HCT116 (cell line): ENCODE results near the gene SUSD6. TPM values are rescaled to one million over a fixed set of nuclear protein-coding genes. Genes with fewer than 3 reads are reported as not detected.

Source experiments
- ATAC-seq: fragments of 200-7000 bp; cut with Tn5 transposase; 2 replicates; pipeline ENCODE4 v1.9.1; 2020; ENCODE audit warnings: mild to moderate bottlenecking, moderate library complexity
- BruUV-seq: library from RNA; stranded (reverse); fragments of 400-500 nt; replicated peaks from 2 replicates; lab custom pipeline; 2021; lab: Mats Ljungman, UMichigan
- CTCF ChIA-PET: fragments of 300-600 bp; sonication (Branson Sonifier 250); formaldehyde crosslinking; loops from one replicate; lab custom pipeline; 2021; ENCODE audit warnings: antibody characterized with exemption; lab: Charles Lee
- POLR2A ChIA-PET: fragments of 300-600, 350-600 bp; sonication (Branson Sonifier 250); formaldehyde crosslinking; loops from one replicate; lab custom pipeline; 2021; ENCODE audit warnings: antibody characterized with exemption; lab: Charles Lee
- RAD21 ChIA-PET, 2 experiments: fragments of 300-600 bp; sonication (Branson Sonifier 250); formaldehyde crosslinking; loops; one replicate each; lab custom pipeline; 2023; ENCODE audit warnings: low total read pairs in 2 of 2; ENCODE audit not compliant: uncharacterized antibody in 2 of 2, unreplicated experiment in 2 of 2, low non-redundant PET in 1 of 2; lab: Charles Lee
- DNase-seq: peaks from one replicate; pipeline ENCODE4 v3.0.0-alpha.2; 2010; ENCODE audit warnings: low read depth, low spot score
- H2AFZ ChIP-seq: fragments of 200-600 bp; shearing (Covaris generic), sonication (generic); 2 replicates; pipeline ENCODE4 v1.6.1; 2017; ENCODE audit warnings: low read depth, mixed run types, mixed read lengths, antibody characterized with exemption, low read length; ENCODE audit not compliant: poor library complexity, severe bottlenecking
- H3K27ac ChIP-seq: 2 replicates; pipeline ENCODE4 v1.5.1; 2012; ENCODE audit warnings: low read depth, low read length
- H3K27me3 ChIP-seq: fragments of 200-600 bp; sonication (generic); 2 replicates; pipeline ENCODE4 v1.6.1; 2016; ENCODE audit warnings: mixed run types, low read length, mixed read lengths; ENCODE audit not compliant: insufficient read depth
- H3K36me3 ChIP-seq, 2 experiments: fragments of 200-500 bp in 1 of 2; fragments of 200-600 bp in 1 of 2; sonication (Bioruptor generic) in 1 of 2; sonication (generic) in 1 of 2; 2 replicates each; pipeline versions ENCODE4 v1.5.1 to v1.6.1; 2014 to 2016; ENCODE audit warnings: low read length in 2 of 2, inconsistent platforms in 1 of 2, mixed read lengths in 1 of 2, mixed run types in 1 of 2; ENCODE audit not compliant: insufficient read depth in 2 of 2, control insufficient read depth in 1 of 2
- H3K4me1 ChIP-seq, 2 experiments: fragments of 200-600 bp in 1 of 2; sonication (generic) in 1 of 2; 2 replicates each; pipeline versions ENCODE4 v1.5.1 to v1.6.1; 2012 to 2017; ENCODE audit warnings: low read length in 2 of 2, inconsistent platforms in 1 of 2, mild to moderate bottlenecking in 1 of 2, mixed read lengths in 1 of 2, mixed run types in 1 of 2, moderate library complexity in 1 of 2; ENCODE audit not compliant: insufficient read depth in 2 of 2, control insufficient read depth in 1 of 2
- H3K4me2 ChIP-seq: fragments of 200-600 bp; sonication (generic); 2 replicates; pipeline ENCODE4 v1.6.1; 2017; ENCODE audit warnings: mixed run types, low read length, mixed read lengths
- H3K4me3 ChIP-seq, 2 experiments: fragments of 200-600 bp in 1 of 2; sonication (generic) in 1 of 2; replicated peaks in 1 of 2; 2 replicates each; pipeline ENCODE4 v1.5.1; 2011 to 2016; ENCODE audit warnings: low read length in 2 of 2, control low read depth in 1 of 2, low read depth in 1 of 2, mild to moderate bottlenecking in 1 of 2, mixed read lengths in 1 of 2, mixed run types in 1 of 2
- H3K79me2 ChIP-seq: fragments of 200-600 bp; sonication (generic); 2 replicates; pipeline ENCODE4 v1.6.1; 2017; ENCODE audit warnings: mild to moderate bottlenecking, mixed run types, low read length, moderate library complexity, mixed read lengths; ENCODE audit not compliant: insufficient read depth
- H3K9ac ChIP-seq: fragments of 200-600 bp; sonication (generic); 2 replicates; pipeline ENCODE4 v1.6.1; 2016; ENCODE audit warnings: low read length, mixed read lengths
- H3K9me2 ChIP-seq: fragments of 200-600 bp; sonication (generic), shearing (Covaris generic); 2 replicates; pipeline ENCODE4 v1.6.1; 2017; ENCODE audit warnings: mixed run types, mild to moderate bottlenecking, moderate library complexity; ENCODE audit not compliant: insufficient read depth
- H3K9me3 ChIP-seq, 2 experiments: fragments of 200-500 bp in 1 of 2; fragments of 200-600 bp in 1 of 2; sonication (Bioruptor generic) in 1 of 2; sonication (generic) in 1 of 2; 2 replicates each; pipeline ENCODE4 v1.6.1; 2014 to 2017; ENCODE audit warnings: low read length in 2 of 2, mixed read lengths in 2 of 2, inconsistent platforms in 1 of 2, low read depth in 1 of 2, mild to moderate bottlenecking in 1 of 2, mixed run types in 1 of 2, moderate library complexity in 1 of 2; ENCODE audit not compliant: control insufficient read depth in 1 of 2, insufficient read depth in 1 of 2
- H4K20me1 ChIP-seq: fragments of 200-600 bp; sonication (generic), shearing (Covaris generic); 2 replicates; pipeline ENCODE4 v1.6.1; 2017; ENCODE audit warnings: mixed run types, mild to moderate bottlenecking, moderate library complexity; ENCODE audit not compliant: insufficient read depth
- CBX3 ChIP-seq: IDR thresholded peaks from 2 replicates; pipeline ENCODE4 v1.6.1; 2012; ENCODE audit warnings: low read depth
- EGR1 ChIP-seq: IDR thresholded peaks from 2 replicates; pipeline ENCODE4 v1.6.1; 2012; ENCODE audit warnings: low read depth
- ELF1 ChIP-seq: IDR thresholded peaks from 2 replicates; pipeline ENCODE4 v1.6.1; 2012; ENCODE audit warnings: low read depth, borderline replicate concordance
- EZH2 ChIP-seq: fragments of 200-600 bp; sonication (generic); IDR thresholded peaks from 2 replicates; pipeline ENCODE4 v1.6.1; 2017; ENCODE audit warnings: antibody characterized with exemption, mixed run types
- EZH2phosphoT487 ChIP-seq: fragments of 200-600 bp; IDR thresholded peaks from 2 replicates; pipeline ENCODE4 v1.6.1; 2018; ENCODE audit warnings: antibody characterized with exemption, borderline replicate concordance
- JUND ChIP-seq: IDR thresholded peaks from 2 replicates; pipeline ENCODE4 v1.6.1; 2012
- POLR2A ChIP-seq: IDR thresholded peaks from 2 replicates; pipeline ENCODE4 v1.7.0; 2011; ENCODE audit warnings: borderline replicate concordance; ENCODE audit not compliant: insufficient read depth, insufficient read length; ENCODE audit errors: extremely low read depth
- POLR2AphosphoS5 ChIP-seq: IDR thresholded peaks from 2 replicates; pipeline ENCODE4 v1.6.1; 2011; ENCODE audit warnings: mild to moderate bottlenecking, low read depth, low read length, moderate library complexity
- RAD21 ChIP-seq: IDR thresholded peaks from 2 replicates; pipeline ENCODE4 v1.6.1; 2012; ENCODE audit warnings: low read depth, mild to moderate bottlenecking
- SIN3A ChIP-seq: IDR thresholded peaks from 2 replicates; pipeline ENCODE4 v1.6.1; 2012; ENCODE audit warnings: low read depth
- SP1 ChIP-seq: IDR thresholded peaks from 2 replicates; pipeline ENCODE4 v1.6.1; 2012; ENCODE audit warnings: low read depth
- SRF ChIP-seq: IDR thresholded peaks from 2 replicates; pipeline ENCODE4 v1.6.1; 2012; ENCODE audit warnings: low read depth
- TCF7L2 ChIP-seq: IDR thresholded peaks from 2 replicates; pipeline ENCODE4 v1.7.0; 2011; ENCODE audit warnings: borderline replicate concordance, inconsistent platforms; ENCODE audit not compliant: insufficient read depth, insufficient read length; ENCODE audit errors: extremely low read depth
- YY1 ChIP-seq: IDR thresholded peaks from 2 replicates; pipeline ENCODE4 v1.6.1; 2011; ENCODE audit warnings: low read length, low read depth, moderate library complexity, mild to moderate bottlenecking; ENCODE audit not compliant: insufficient replicate concordance; ENCODE audit errors: extremely low read depth
- ZBTB33 ChIP-seq: IDR thresholded peaks from 2 replicates; pipeline ENCODE4 v1.6.1; 2011; ENCODE audit warnings: mild to moderate bottlenecking, low read length, moderate library complexity; ENCODE audit not compliant: insufficient replicate concordance; ENCODE audit errors: extremely low read depth
- ZFX ChIP-seq: fragments of 450-650 bp; IDR thresholded peaks from 2 replicates; pipeline ENCODE4 v1.6.1; 2017
- ZNF274 ChIP-seq: fragments of 200-500 bp; sonication (Bioruptor generic); IDR thresholded peaks from 2 replicates; pipeline ENCODE4 v1.6.1; 2014; ENCODE audit warnings: mild to moderate bottlenecking, low read depth, low read length, inconsistent platforms
- intact Hi-C: fragments of 100-400 bp; cut with micrococcal nuclease; formaldehyde crosslinking; loops from 2 replicates; pipeline ENCODE4 v1.10.0; 2022
- total RNA-seq: library from RNA; stranded (reverse); gene quantifications from one replicate; pipeline ENCODE4 v1.2.1, GENCODE V29; 2021; ENCODE audit not compliant: unreplicated experiment
- TF ChIP-seq, protein P1 (sequence below): IDR thresholded peaks from 2 replicates; pipeline ENCODE4 v1.6.1; 2012
- TF ChIP-seq, protein P2 (sequence below), 3 experiments: fragments of 200-600 bp in 1 of 3; sonication (generic) in 1 of 3; IDR thresholded peaks in 2 of 3; conservative IDR thresholded peaks in 1 of 3; 2 replicates each; pipeline ENCODE4 v1.5.1; 2012 to 2017; ENCODE audit warnings: low read depth in 2 of 3, low read length in 2 of 3, antibody characterized with exemption in 1 of 3, borderline replicate concordance in 1 of 3, control low read depth in 1 of 3, mild to moderate bottlenecking in 1 of 3, mixed read lengths in 1 of 3, mixed run types in 1 of 3, moderate library complexity in 1 of 3; ENCODE audit not compliant: insufficient read depth in 1 of 3
- TF ChIP-seq, protein P3 (sequence below): IDR thresholded peaks from 2 replicates; pipeline ENCODE4 v1.6.1; 2012

The SUSD6 gene
- total RNA-seq, 1 experiment from 2014 or later, result 6.4 TPM

- Histone ChIP-seq H3K4me2 (no peak overlapping the region), H3K4me1 (no peaks in the 10 kb centered on the region), H3K36me3 (no peaks in the 10 kb centered on the region), H3K4me3 (no peak overlapping the region), H4K20me1 (no peaks in the 10 kb centered on the region), H3K27ac (no peak overlapping the region), H2AFZ (no peak overlapping the region), H3K9me3 (no peaks in the 10 kb centered on the region), H3K79me2 (no peaks in the 10 kb centered on the region), H3K9me2 (no peaks in the 10 kb centered on the region), H3K9ac (no peak overlapping the region), H3K27me3 (no peaks in the 10 kb centered on the region)
- ChIA-PET POLR2A (no interaction called here), CTCF (no interaction called here), RAD21 (no interaction called here)
- no peak for ATAC-seq
- DNase-seq, result no peak
- intact Hi-C loops, result no loop called here
- TF ChIP-seq POLR2AphosphoS5 (no peak), CBX3 (no peak), JUND (no peak), ZFX (no peak), POLR2A (no peak), ELF1 (no peak), ZBTB33 (no peak), SIN3A (no peak), EZH2phosphoT487 (no peak), ZNF274 (no peak), EGR1 (no peak), SRF (no peak), SP1 (no peak), RAD21 (no peak), EZH2 (no peak), TCF7L2 (no peak), YY1 (no peak)
- TF ChIP-seq, protein P1, sequence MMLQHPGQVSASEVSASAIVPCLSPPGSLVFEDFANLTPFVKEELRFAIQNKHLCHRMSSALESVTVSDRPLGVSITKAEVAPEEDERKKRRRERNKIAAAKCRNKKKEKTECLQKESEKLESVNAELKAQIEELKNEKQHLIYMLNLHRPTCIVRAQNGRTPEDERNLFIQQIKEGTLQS, result no peak
- TF ChIP-seq, protein P2, sequence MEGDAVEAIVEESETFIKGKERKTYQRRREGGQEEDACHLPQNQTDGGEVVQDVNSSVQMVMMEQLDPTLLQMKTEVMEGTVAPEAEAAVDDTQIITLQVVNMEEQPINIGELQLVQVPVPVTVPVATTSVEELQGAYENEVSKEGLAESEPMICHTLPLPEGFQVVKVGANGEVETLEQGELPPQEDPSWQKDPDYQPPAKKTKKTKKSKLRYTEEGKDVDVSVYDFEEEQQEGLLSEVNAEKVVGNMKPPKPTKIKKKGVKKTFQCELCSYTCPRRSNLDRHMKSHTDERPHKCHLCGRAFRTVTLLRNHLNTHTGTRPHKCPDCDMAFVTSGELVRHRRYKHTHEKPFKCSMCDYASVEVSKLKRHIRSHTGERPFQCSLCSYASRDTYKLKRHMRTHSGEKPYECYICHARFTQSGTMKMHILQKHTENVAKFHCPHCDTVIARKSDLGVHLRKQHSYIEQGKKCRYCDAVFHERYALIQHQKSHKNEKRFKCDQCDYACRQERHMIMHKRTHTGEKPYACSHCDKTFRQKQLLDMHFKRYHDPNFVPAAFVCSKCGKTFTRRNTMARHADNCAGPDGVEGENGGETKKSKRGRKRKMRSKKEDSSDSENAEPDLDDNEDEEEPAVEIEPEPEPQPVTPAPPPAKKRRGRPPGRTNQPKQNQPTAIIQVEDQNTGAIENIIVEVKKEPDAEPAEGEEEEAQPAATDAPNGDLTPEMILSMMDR (IDR thresholded peaks at IDR 0.05 in 2 of 3, conservative IDR thresholded peaks at IDR 0.05 in 1 of 3; ENCODE audit: borderline replicate concordance in 1 of 3, insufficient read depth in 1 of 3, low read depth in 2 of 3, low read length in 2 of 3), result no peak
- TF ChIP-seq, protein P3, sequence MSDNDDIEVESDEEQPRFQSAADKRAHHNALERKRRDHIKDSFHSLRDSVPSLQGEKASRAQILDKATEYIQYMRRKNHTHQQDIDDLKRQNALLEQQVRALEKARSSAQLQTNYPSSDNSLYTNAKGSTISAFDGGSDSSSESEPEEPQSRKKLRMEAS, result no peak
- BruUV-seq, result no TSS peak
Observed at GRCh38 chr14:69675877-69676416, 64.6 kb downstream of the SUSD6 start.
